OCI-LY3 (cell line): ENCODE data around the gene MS4A15.

ENCODE experiments used
- EZH2phosphoT487 ChIP-seq: fragments of 200-600 bp; shearing (Covaris generic); IDR thresholded peaks from 2 replicates; pipeline ENCODE4 v1.6.1; 2018; ENCODE audit warnings: antibody characterized with exemption, mixed run types, low read depth
- TF ChIP-seq, protein P1 (sequence below): fragments of 200-600, 300-600 bp; sonication (generic); IDR thresholded peaks from 2 replicates; pipeline ENCODE4 v1.5.1; 2014; ENCODE audit warnings: antibody characterized with exemption, low read length, low read depth

DNA sequence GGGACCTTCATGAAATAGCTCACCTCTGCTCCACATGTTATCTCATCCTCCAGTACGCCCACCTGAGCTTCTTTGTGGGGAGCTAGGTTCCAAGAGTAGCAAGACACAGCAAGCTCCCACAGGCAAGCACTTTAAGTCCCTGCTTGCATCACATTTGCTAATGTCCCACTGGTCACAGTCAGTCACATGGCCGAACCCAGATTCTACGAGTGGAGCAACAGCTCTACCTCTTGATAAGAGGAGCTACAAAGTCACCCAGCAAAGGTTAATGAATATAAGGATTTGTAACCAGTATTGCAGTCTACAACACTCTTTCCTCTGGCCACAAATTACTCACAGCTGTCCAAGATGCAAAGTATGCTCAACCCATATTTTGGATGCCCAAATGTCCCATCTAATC is 15.2 kb upstream of the MS4A15 start:
- no peak for TF ChIP-seq EZH2phosphoT487
- TF ChIP-seq, protein P1, sequence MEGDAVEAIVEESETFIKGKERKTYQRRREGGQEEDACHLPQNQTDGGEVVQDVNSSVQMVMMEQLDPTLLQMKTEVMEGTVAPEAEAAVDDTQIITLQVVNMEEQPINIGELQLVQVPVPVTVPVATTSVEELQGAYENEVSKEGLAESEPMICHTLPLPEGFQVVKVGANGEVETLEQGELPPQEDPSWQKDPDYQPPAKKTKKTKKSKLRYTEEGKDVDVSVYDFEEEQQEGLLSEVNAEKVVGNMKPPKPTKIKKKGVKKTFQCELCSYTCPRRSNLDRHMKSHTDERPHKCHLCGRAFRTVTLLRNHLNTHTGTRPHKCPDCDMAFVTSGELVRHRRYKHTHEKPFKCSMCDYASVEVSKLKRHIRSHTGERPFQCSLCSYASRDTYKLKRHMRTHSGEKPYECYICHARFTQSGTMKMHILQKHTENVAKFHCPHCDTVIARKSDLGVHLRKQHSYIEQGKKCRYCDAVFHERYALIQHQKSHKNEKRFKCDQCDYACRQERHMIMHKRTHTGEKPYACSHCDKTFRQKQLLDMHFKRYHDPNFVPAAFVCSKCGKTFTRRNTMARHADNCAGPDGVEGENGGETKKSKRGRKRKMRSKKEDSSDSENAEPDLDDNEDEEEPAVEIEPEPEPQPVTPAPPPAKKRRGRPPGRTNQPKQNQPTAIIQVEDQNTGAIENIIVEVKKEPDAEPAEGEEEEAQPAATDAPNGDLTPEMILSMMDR: no peak
